TTC549 (cell line): ENCODE data around the gene AOPEP.
A peak's percentile ranks its signal among the peaks of the same experiment; 100 is the strongest.

Experiments used
- FAIRE-seq: peaks from 2 replicates; lab custom pipeline; 2012; peaks lifted over from hg19 to GRCh38; lab: Jason Lieb, UNC

AOPEP gene

GRCh38 chr9:94726495-94727191 is at the start of gene AOPEP:
AOPEP (plus strand) TSS chr9:94726699; CDS start chr9:94759784, 33,085 bp downstream.
- FAIRE-seq = peak; percentile 51

GRCh38 chr9:94677929-94678328 is 48.6 kb upstream of the AOPEP start:
- no peak for FAIRE-seq

- no peak for FAIRE-seq
Observed at GRCh38 chr9:94679587-94679986, 46.9 kb upstream of the AOPEP start.

GRCh38 chr9:94680020-94680419 is 46.5 kb upstream of the AOPEP start:
- FAIRE-seq = no peak

- FAIRE-seq = peak; percentile 54
Observed at GRCh38 chr9:94680621-94681020, 45.9 kb upstream of the AOPEP start.

GRCh38 chr9:94681508-94681907 is 45.0 kb upstream of the AOPEP start:
- FAIRE-seq = peak; percentile 83

GRCh38 chr9:94685359-94685758 is 41.1 kb upstream of the AOPEP start:
- FAIRE-seq = no peak

- FAIRE-seq = no peak
Observed at GRCh38 chr9:94687451-94687850, 39.0 kb upstream of the AOPEP start.

- FAIRE-seq = no peak
Observed at GRCh38 chr9:94690344-94690743, 36.2 kb upstream of the AOPEP start.

GRCh38 chr9:94692601-94693000 is 33.9 kb upstream of the AOPEP start:
- no peak for FAIRE-seq

GRCh38 chr9:94693485-94694204 is 32.9 kb upstream of the AOPEP start:
- FAIRE-seq = no peak

GRCh38 chr9:94696545-94696944 is 30.0 kb upstream of the AOPEP start:
- no peak for FAIRE-seq

GRCh38 chr9:94697972-94698581 is 28.4 kb upstream of the AOPEP start:
- FAIRE-seq = no peak

GRCh38 chr9:94699715-94700373 is 26.7 kb upstream of the AOPEP start:
- FAIRE-seq = no peak

GRCh38 chr9:94700445-94700844 is 26.1 kb upstream of the AOPEP start:
- peak; percentile 20 for FAIRE-seq

- peak; percentile 53 for FAIRE-seq
Observed at GRCh38 chr9:94703488-94704140, 22.9 kb upstream of the AOPEP start.

- FAIRE-seq = no peak
Observed at GRCh38 chr9:94705162-94705702, 21.3 kb upstream of the AOPEP start.

- FAIRE-seq = no peak
Observed at GRCh38 chr9:94706922-94707321, 19.6 kb upstream of the AOPEP start.

- FAIRE-seq = no peak
Observed at GRCh38 chr9:94713436-94714215, 12.9 kb upstream of the AOPEP start.

- FAIRE-seq = no peak
Observed at GRCh38 chr9:94714494-94714893, 12.0 kb upstream of the AOPEP start.

GRCh38 chr9:94717761-94718160 is 8.7 kb upstream of the AOPEP start:
- no peak for FAIRE-seq
